WTC11 (cell line): ENCODE results near the gene KRT6C. TPM values are rescaled to one million over a fixed set of nuclear protein-coding genes. Genes with fewer than 3 reads are reported as not detected.

ENCODE experiments used
- ATAC-seq: fragments of 200-7000 bp; cut with Tn5 transposase; 2 replicates; pipeline ENCODE4 v1.10.0; 2021; ENCODE audit warnings: mild to moderate bottlenecking, moderate library complexity
- CTCF ChIA-PET: fragments of 300-600 bp; sonication (Branson Sonifier 250); formaldehyde crosslinking; loops from one replicate; lab custom pipeline; 2021; ENCODE audit warnings: antibody characterized with exemption; lab: Charles Lee
- POLR2A ChIA-PET: fragments of 350-600 bp; sonication (Branson Sonifier 250); formaldehyde crosslinking; loops from one replicate; lab custom pipeline; 2021; ENCODE audit warnings: antibody characterized with exemption; lab: Charles Lee
- DNase-seq: peaks from one replicate; pipeline ENCODE4 v3.0.0; 2021; ENCODE audit warnings: low spot score
- H3K27ac Mint-ChIP-seq: 2 replicates; pipeline ENCODE4 v1.8.0; 2021; ENCODE audit warnings: mixed read lengths
- H3K27me3 Mint-ChIP-seq: 2 replicates; pipeline ENCODE4 v1.8.0; 2021; ENCODE audit warnings: low read depth, mild to moderate bottlenecking, moderate library complexity, mixed read lengths
- H3K36me3 Mint-ChIP-seq: 2 replicates; pipeline ENCODE4 v1.8.0; 2021; ENCODE audit warnings: mixed read lengths
- H3K4me1 Mint-ChIP-seq: 2 replicates; pipeline ENCODE4 v1.8.0; 2022; ENCODE audit warnings: mixed read lengths
- H3K4me3 Mint-ChIP-seq: 2 replicates; pipeline ENCODE4 v1.8.0; 2021; ENCODE audit warnings: mild to moderate bottlenecking, moderate library complexity, mixed read lengths
- H3K9me3 Mint-ChIP-seq: 2 replicates; pipeline ENCODE4 v1.8.0; 2021; ENCODE audit warnings: mixed read lengths
- ATF1 ChIP-seq: sonication (generic); formaldehyde crosslinking; IDR thresholded peaks from 2 replicates; pipeline ENCODE4 v1.8.1; 2023; ENCODE audit warnings: mild to moderate bottlenecking, moderate library complexity, missing genetic modification reagents
- FOXJ3 ChIP-seq: sonication (generic); formaldehyde crosslinking; IDR thresholded peaks from 2 replicates; pipeline ENCODE4 v1.9.0; 2021; ENCODE audit warnings: missing genetic modification reagents, mild to moderate bottlenecking, borderline replicate concordance
- JAZF1 ChIP-seq: fragments of 250-450 bp; sonication (Bioruptor Pico); IDR thresholded peaks from 2 replicates; pipeline ENCODE4 v1.9.0; 2021; ENCODE audit warnings: moderate library complexity, mild to moderate bottlenecking, inconsistent platforms
- JUN ChIP-seq: sonication (generic); formaldehyde crosslinking; IDR thresholded peaks from 2 replicates; pipeline ENCODE4 v1.8.0; 2023; ENCODE audit warnings: mild to moderate bottlenecking, missing genetic modification reagents
- NR1H2 ChIP-seq: sonication (generic); formaldehyde crosslinking; IDR thresholded peaks from 2 replicates; pipeline ENCODE4 v1.9.0; 2021; ENCODE audit warnings: mild to moderate bottlenecking, moderate library complexity, missing genetic modification reagents
- TEAD1 ChIP-seq: sonication (generic); formaldehyde crosslinking; IDR thresholded peaks from 2 replicates; pipeline ENCODE4 v1.8.0; 2022; ENCODE audit warnings: mild to moderate bottlenecking, missing genetic modification reagents
- ZNF317 ChIP-seq: sonication (generic); formaldehyde crosslinking; IDR thresholded peaks from 2 replicates; pipeline ENCODE4 v1.8.1; 2023; ENCODE audit warnings: low read depth, mild to moderate bottlenecking, moderate library complexity, missing genetic modification reagents, borderline replicate concordance
- ZNF423 ChIP-seq: fragments of 250-450 bp; sonication (Bioruptor Pico); IDR thresholded peaks from 2 replicates; pipeline ENCODE4 v2.1.2; 2022; ENCODE audit warnings: mild to moderate bottlenecking, moderate library complexity
- total RNA-seq: library from RNA; stranded (reverse); gene quantifications from 3 replicates; pipeline ENCODE4 v1.2.3, GENCODE V29; 2021
- TF ChIP-seq, protein P1 (sequence below): fragments of 250-450 bp; sonication (Bioruptor Pico); IDR thresholded peaks from 2 replicates; pipeline ENCODE4 v1.9.0; 2021; ENCODE audit warnings: mild to moderate bottlenecking
- TF ChIP-seq, protein P2 (sequence below): fragments of 250-450 bp; sonication (Bioruptor Pico); IDR thresholded peaks from 2 replicates; pipeline ENCODE4 v1.9.0; 2021; ENCODE audit warnings: moderate library complexity, mild to moderate bottlenecking, inconsistent platforms, borderline replicate concordance
- TF ChIP-seq, protein P3 (sequence below): sonication (generic); formaldehyde crosslinking; IDR thresholded peaks from 2 replicates; pipeline ENCODE4 v1.8.1; 2022; ENCODE audit warnings: low read depth, mild to moderate bottlenecking, moderate library complexity, missing genetic modification reagents, borderline replicate concordance
- TF ChIP-seq, protein P4 (sequence below): sonication (generic); formaldehyde crosslinking; IDR thresholded peaks from 2 replicates; pipeline ENCODE4 v1.8.0; 2023; ENCODE audit warnings: mild to moderate bottlenecking, missing genetic modification reagents
- TF ChIP-seq, protein P5 (sequence below): sonication (generic); formaldehyde crosslinking; conservative IDR thresholded peaks from 2 replicates; pipeline ENCODE4 v1.8.1; 2022; ENCODE audit warnings: mild to moderate bottlenecking, missing genetic modification reagents
- TF ChIP-seq, protein P6 (sequence below): sonication (generic); formaldehyde crosslinking; IDR thresholded peaks from 2 replicates; pipeline ENCODE4 v1.8.1; 2023; ENCODE audit warnings: mild to moderate bottlenecking, missing genetic modification reagents, moderate library complexity
- TF ChIP-seq, protein P7 (sequence below): sonication (generic); formaldehyde crosslinking; IDR thresholded peaks from 2 replicates; pipeline ENCODE4 v1.8.0; 2023; ENCODE audit warnings: missing genetic modification reagents
- TF ChIP-seq, protein P8 (sequence below): sonication (generic); formaldehyde crosslinking; IDR thresholded peaks from 2 replicates; pipeline ENCODE4 v1.8.0; 2022; ENCODE audit warnings: mild to moderate bottlenecking, missing genetic modification reagents
- TF ChIP-seq, protein P9 (sequence below): sonication (generic); formaldehyde crosslinking; IDR thresholded peaks from 2 replicates; pipeline ENCODE4 v1.8.0; 2022; ENCODE audit warnings: mild to moderate bottlenecking, missing genetic modification reagents

KRT6C gene
- total RNA-seq, 1 experiment from 2014 or later, result not detected

DNA sequence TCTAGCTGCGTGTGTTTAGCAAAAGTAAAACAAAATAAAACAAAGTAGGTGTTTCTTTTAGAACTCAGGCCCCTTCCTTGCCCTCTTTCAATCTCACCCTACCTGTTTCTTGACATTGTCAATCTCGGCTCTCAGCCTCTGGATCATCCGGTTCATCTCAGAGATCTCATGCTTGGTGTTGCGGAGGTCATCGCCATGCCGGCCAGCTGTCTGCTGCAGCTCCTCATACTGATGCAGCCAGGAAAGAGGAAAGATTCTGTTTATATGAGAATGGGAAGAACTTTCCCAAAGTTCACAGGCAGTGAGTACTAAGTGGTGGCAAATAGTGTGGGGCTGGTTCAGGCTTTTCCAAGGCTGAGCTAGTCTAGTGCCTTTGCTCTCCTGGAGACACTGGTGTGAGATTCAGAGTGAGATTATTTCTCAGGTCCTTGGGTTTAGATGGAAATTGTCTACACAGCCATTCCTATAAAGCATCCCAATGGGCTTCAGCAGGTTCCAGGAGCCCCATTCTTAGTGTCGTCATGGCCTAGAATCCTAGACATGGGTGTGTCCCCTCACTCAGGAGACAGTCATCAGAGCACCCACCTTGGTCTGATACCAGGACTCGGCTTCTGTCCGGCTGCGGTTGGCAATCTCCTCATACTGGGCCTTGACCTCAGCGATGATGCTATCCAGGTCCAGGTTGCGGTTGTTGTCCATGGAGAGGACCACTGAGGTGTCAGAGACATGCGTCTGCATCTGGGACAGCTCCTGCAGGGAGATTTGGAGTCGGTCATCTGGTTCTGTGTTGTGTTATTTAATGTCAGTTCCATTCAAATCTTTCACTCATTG lies 43.6 kb upstream of the KRT6C start (continued):
- no peak for TF ChIP-seq FOXJ3 (CRISPR knock-in tag)

DNA sequence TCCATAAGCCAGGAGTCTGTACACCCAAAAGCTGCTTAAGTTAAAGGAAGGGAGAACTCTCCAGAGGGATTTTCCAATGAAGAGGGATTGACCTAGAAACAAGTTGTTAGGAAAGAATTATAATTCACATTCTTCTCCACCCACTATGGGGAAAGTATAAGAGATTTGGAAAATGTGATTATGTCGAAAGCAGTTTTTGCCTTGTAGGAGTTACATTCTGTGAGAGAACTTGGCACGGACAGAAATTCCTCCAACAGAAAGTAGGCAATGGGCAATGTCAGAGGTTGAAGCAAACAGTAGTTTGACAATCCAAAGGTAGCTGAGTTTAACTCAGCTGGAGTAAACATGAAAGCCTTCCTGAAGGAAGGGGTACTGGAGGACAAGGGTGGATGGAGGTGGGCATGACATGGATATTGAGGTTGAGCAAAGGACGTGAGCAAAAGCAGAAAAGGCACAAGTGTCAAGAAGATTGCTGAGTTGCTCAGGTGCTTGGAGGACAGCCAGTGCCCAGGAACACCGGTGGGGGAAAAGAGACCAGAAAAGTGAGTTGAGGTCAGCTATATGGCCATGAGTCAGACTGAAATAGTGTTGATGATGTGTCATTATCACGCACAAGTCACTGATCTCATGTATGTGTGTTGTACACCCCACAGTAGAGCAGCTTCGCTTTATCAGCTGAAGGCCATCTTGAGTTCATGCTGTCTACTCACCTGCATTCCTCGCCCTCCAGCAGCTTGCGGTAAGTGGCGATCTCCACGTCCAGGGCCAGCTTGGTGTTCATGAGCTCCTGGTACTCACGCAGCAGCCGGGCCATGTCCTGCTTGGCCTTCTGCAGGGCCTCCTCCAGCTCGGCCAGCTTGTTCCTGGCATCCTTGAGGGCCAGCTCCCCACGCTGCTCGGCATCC lies 42.6 kb upstream of the KRT6C start:
- ChIA-PET POLR2A (no interaction called here), CTCF (interaction anchor here (0.7 to 3.6 kb wide), 4 partner anchors 88 to 363 kb away, joined by 3 to 13 read pairs (median 3); no protein-coding TSS in a partner anchor)
- TF ChIP-seq JUN (CRISPR knock-in tag), result no peak
- TF ChIP-seq NR1H2 (CRISPR knock-in tag), result no peak
- TF ChIP-seq, protein P1, sequence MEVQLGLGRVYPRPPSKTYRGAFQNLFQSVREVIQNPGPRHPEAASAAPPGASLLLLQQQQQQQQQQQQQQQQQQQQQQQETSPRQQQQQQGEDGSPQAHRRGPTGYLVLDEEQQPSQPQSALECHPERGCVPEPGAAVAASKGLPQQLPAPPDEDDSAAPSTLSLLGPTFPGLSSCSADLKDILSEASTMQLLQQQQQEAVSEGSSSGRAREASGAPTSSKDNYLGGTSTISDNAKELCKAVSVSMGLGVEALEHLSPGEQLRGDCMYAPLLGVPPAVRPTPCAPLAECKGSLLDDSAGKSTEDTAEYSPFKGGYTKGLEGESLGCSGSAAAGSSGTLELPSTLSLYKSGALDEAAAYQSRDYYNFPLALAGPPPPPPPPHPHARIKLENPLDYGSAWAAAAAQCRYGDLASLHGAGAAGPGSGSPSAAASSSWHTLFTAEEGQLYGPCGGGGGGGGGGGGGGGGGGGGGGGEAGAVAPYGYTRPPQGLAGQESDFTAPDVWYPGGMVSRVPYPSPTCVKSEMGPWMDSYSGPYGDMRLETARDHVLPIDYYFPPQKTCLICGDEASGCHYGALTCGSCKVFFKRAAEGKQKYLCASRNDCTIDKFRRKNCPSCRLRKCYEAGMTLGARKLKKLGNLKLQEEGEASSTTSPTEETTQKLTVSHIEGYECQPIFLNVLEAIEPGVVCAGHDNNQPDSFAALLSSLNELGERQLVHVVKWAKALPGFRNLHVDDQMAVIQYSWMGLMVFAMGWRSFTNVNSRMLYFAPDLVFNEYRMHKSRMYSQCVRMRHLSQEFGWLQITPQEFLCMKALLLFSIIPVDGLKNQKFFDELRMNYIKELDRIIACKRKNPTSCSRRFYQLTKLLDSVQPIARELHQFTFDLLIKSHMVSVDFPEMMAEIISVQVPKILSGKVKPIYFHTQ, result no peak
- TF ChIP-seq, protein P2, sequence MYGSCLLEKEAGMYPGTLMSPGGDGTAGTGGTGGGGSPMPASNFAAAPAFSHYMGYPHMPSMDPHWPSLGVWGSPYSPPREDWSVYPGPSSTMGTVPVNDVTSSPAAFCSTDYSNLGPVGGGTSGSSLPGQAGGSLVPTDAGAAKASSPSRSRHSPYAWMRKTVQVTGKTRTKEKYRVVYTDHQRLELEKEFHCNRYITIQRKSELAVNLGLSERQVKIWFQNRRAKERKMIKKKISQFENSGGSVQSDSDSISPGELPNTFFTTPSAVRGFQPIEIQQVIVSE (CRISPR knock-in tag), result no peak
- TF ChIP-seq, protein P3, sequence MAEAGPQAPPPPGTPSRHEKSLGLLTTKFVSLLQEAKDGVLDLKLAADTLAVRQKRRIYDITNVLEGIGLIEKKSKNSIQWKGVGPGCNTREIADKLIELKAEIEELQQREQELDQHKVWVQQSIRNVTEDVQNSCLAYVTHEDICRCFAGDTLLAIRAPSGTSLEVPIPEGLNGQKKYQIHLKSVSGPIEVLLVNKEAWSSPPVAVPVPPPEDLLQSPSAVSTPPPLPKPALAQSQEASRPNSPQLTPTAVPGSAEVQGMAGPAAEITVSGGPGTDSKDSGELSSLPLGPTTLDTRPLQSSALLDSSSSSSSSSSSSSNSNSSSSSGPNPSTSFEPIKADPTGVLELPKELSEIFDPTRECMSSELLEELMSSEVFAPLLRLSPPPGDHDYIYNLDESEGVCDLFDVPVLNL (CRISPR knock-in tag), result no peak
- TF ChIP-seq, protein P4, sequence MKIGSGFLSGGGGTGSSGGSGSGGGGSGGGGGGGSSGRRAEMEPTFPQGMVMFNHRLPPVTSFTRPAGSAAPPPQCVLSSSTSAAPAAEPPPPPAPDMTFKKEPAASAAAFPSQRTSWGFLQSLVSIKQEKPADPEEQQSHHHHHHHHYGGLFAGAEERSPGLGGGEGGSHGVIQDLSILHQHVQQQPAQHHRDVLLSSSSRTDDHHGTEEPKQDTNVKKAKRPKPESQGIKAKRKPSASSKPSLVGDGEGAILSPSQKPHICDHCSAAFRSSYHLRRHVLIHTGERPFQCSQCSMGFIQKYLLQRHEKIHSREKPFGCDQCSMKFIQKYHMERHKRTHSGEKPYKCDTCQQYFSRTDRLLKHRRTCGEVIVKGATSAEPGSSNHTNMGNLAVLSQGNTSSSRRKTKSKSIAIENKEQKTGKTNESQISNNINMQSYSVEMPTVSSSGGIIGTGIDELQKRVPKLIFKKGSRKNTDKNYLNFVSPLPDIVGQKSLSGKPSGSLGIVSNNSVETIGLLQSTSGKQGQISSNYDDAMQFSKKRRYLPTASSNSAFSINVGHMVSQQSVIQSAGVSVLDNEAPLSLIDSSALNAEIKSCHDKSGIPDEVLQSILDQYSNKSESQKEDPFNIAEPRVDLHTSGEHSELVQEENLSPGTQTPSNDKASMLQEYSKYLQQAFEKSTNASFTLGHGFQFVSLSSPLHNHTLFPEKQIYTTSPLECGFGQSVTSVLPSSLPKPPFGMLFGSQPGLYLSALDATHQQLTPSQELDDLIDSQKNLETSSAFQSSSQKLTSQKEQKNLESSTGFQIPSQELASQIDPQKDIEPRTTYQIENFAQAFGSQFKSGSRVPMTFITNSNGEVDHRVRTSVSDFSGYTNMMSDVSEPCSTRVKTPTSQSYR (CRISPR knock-in tag), result no peak
- no peak overlapping the region for H3K4me3 Mint-ChIP-seq
- H3K36me3 Mint-ChIP-seq, result peaks cover 2% of the 10 kb centered on the region; the same call in 1 of the 2 replicates
- DNase-seq (no peak), ATAC-seq (no peak)
- peaks cover 8% of the 10 kb centered on the region for H3K9me3 Mint-ChIP-seq
- no peaks in the 10 kb centered on the region for H3K4me1 Mint-ChIP-seq
- no peaks in the 10 kb centered on the region; the same call in 1 of the 2 replicates for H3K27me3 Mint-ChIP-seq
- H3K27ac Mint-ChIP-seq, result no peak overlapping the region

DNA sequence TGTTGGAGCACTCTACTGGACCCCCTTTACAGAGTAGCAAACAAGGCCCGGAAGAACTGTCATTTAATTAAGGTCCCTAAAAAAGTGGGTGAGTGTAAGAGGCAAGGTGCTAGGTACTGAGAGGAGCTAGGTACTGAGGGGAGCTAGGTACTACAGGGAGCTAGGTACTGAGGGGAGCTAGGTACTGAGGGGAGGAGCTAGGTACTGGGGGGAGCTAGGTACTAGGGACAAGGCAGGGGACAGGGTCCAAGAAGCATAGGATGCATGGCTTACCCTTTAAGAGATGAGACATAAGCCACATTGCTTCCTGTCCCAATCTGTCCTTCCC lies 41.7 kb upstream of the KRT6C start:
- CTCF ChIA-PET, result interaction anchor here (0.6 to 3.6 kb wide), 3 partner anchors 119 to 355 kb away, joined by 3 to 13 read pairs (median 4); no protein-coding TSS in a partner anchor
- ATAC-seq (no peak), DNase-seq (no peak)
- Mint-ChIP-seq H3K4me1 (no peaks in the 10 kb centered on the region), H3K27ac (no peak overlapping the region), H3K36me3 (peaks cover 4% of the 10 kb centered on the region; the same call in 1 of the 2 replicates), H3K4me3 (no peak overlapping the region), H3K27me3 (no peaks in the 10 kb centered on the region; the same call in 1 of the 2 replicates), H3K9me3 (peaks cover 14% of the 10 kb centered on the region)
- POLR2A ChIA-PET, result no interaction called here
- TF ChIP-seq, protein P5, sequence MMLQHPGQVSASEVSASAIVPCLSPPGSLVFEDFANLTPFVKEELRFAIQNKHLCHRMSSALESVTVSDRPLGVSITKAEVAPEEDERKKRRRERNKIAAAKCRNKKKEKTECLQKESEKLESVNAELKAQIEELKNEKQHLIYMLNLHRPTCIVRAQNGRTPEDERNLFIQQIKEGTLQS (CRISPR knock-in tag), result no peak
- no peak for TF ChIP-seq JAZF1
- TF ChIP-seq, protein P6, sequence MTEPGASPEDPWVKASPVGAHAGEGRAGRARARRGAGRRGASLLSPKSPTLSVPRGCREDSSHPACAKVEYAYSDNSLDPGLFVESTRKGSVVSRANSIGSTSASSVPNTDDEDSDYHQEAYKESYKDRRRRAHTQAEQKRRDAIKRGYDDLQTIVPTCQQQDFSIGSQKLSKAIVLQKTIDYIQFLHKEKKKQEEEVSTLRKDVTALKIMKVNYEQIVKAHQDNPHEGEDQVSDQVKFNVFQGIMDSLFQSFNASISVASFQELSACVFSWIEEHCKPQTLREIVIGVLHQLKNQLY (CRISPR knock-in tag), result no peak
- TF ChIP-seq ATF1 (CRISPR knock-in tag), result no peak
- TF ChIP-seq ZNF423 (CRISPR knock-in tag), result no peak
- no peak for TF ChIP-seq TEAD1 (CRISPR knock-in tag)
- TF ChIP-seq, protein P7, sequence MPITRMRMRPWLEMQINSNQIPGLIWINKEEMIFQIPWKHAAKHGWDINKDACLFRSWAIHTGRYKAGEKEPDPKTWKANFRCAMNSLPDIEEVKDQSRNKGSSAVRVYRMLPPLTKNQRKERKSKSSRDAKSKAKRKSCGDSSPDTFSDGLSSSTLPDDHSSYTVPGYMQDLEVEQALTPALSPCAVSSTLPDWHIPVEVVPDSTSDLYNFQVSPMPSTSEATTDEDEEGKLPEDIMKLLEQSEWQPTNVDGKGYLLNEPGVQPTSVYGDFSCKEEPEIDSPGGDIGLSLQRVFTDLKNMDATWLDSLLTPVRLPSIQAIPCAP (CRISPR knock-in tag), result no peak
- TF ChIP-seq, protein P8, sequence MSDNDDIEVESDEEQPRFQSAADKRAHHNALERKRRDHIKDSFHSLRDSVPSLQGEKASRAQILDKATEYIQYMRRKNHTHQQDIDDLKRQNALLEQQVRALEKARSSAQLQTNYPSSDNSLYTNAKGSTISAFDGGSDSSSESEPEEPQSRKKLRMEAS (CRISPR knock-in tag), result no peak
- no peak for TF ChIP-seq ZNF317 (CRISPR knock-in tag)
- TF ChIP-seq NR1H2 (CRISPR knock-in tag), result no peak
- TF ChIP-seq, protein P9, sequence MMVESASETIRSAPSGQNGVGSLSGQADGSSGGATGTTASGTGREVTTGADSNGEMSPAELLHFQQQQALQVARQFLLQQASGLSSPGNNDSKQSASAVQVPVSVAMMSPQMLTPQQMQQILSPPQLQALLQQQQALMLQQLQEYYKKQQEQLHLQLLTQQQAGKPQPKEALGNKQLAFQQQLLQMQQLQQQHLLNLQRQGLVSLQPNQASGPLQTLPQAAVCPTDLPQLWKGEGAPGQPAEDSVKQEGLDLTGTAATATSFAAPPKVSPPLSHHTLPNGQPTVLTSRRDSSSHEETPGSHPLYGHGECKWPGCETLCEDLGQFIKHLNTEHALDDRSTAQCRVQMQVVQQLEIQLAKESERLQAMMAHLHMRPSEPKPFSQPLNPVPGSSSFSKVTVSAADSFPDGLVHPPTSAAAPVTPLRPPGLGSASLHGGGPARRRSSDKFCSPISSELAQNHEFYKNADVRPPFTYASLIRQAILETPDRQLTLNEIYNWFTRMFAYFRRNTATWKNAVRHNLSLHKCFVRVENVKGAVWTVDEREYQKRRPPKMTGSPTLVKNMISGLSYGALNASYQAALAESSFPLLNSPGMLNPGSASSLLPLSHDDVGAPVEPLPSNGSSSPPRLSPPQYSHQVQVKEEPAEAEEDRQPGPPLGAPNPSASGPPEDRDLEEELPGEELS, result no peak
